ENCODE measurements around the gene MBNL1. TPM values are rescaled to one million over a fixed set of nuclear protein-coding genes. Genes with fewer than 3 reads are reported as not detected.
A peak's percentile ranks its signal among the peaks of the same experiment; 100 is the strongest.

MBNL1 gene
- total RNA-seq, 1 donor: 545 TPM

DNA sequence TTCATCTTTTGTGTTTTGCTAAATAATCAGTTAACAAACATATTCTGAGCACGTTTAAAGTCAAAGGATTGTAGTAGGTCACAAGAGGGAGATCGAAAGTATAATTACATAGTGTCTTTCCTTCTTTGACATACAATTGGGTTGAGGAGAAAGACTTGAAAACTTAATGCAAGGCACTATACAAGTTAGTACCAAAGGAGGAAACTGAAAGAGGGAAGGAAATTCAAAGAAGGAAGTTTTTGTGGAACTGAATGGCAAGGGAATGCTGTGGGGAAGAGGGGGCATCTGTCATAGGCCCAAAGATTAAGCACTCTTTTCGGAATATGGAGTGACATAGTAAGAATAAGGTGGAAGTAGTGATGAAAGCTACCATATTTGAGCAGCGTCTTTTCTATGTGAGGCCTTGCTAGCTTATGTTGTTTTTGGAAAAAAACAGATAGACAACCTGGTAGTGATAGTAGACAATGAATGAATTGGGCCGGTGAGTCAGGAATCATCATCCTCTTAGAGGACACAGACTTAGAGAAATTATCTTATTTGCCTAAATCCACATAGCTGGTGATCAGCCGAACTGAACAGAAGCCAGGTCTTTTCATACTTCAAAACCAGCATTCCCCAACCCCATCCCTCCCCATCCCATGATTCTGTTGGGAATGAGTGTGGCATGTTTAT lies 10.2 kb downstream of the MBNL1 start:
- no peak for DNase-seq (ENCODE audit: insufficient read length, low spot score, missing footprints)

DNA sequence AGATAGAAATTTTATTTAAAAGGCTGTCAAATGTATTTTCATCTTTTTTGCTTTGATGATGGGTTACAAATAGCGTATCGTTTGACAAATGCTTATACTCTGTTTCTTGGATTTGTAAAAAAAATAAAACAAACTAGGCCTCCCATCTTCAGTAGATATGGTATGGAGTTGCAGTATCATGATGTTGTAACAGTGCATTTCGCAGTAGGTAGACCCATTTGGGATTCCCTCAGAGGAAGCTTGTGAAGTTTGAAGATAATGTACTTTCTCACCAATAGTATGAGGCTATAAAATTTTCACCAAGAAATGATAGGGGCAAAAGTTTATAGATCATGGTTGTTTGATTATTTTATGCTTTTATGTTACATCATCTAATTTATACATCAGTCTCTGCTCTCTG lies 10.8 kb downstream of the MBNL1 start:
- no peak for DNase-seq (ENCODE audit: insufficient read length, low spot score, missing footprints)
- Histone ChIP-seq H3K27me3 (ENCODE audit: insufficient read depth, low read length) (no peaks in the 10 kb centered on the region), H3K27ac (ENCODE audit: low read depth, low read length) (peak overlapping the region; percentile 9), H3K4me2 (ENCODE audit: insufficient read depth, low read length) (peak overlapping the region; percentile 21), H3K79me2 (ENCODE audit: insufficient read depth, low read length) (peaks cover 99% of the 10 kb centered on the region), H3K36me3 (ENCODE audit: insufficient read depth, low read length) (no peaks in the 10 kb centered on the region), H2AFZ (ENCODE audit: low read length) (no peak overlapping the region), H4K20me1 (ENCODE audit: insufficient read depth, low read length) (peaks cover 64% of the 10 kb centered on the region), H3K4me1 (ENCODE audit: insufficient read depth, low read length) (peaks cover 47% of the 10 kb centered on the region), H3K9me3 (ENCODE audit: low read depth, low read length) (no peaks in the 10 kb centered on the region), H3K4me3 (ENCODE audit: insufficient read depth, low read length) (no peak overlapping the region)
- TF ChIP-seq, protein P1, sequence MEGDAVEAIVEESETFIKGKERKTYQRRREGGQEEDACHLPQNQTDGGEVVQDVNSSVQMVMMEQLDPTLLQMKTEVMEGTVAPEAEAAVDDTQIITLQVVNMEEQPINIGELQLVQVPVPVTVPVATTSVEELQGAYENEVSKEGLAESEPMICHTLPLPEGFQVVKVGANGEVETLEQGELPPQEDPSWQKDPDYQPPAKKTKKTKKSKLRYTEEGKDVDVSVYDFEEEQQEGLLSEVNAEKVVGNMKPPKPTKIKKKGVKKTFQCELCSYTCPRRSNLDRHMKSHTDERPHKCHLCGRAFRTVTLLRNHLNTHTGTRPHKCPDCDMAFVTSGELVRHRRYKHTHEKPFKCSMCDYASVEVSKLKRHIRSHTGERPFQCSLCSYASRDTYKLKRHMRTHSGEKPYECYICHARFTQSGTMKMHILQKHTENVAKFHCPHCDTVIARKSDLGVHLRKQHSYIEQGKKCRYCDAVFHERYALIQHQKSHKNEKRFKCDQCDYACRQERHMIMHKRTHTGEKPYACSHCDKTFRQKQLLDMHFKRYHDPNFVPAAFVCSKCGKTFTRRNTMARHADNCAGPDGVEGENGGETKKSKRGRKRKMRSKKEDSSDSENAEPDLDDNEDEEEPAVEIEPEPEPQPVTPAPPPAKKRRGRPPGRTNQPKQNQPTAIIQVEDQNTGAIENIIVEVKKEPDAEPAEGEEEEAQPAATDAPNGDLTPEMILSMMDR (IDR thresholded peaks at IDR 0.05; ENCODE audit: extremely low read depth, low read depth, low read length): no peak

More for the DNA sequence above, 10.2 kb downstream of the MBNL1 start:
- Histone ChIP-seq H3K4me1 (ENCODE audit: insufficient read depth, low read length) (peaks cover 47% of the 10 kb centered on the region), H3K36me3 (ENCODE audit: insufficient read depth, low read length) (no peaks in the 10 kb centered on the region), H4K20me1 (ENCODE audit: insufficient read depth, low read length) (peaks cover 62% of the 10 kb centered on the region), H3K79me2 (ENCODE audit: insufficient read depth, low read length) (peaks cover 99% of the 10 kb centered on the region), H3K9me3 (ENCODE audit: low read depth, low read length) (no peaks in the 10 kb centered on the region), H3K27me3 (ENCODE audit: insufficient read depth, low read length) (no peaks in the 10 kb centered on the region), H3K27ac (ENCODE audit: low read depth, low read length) (peak overlapping the region; percentile 9), H2AFZ (ENCODE audit: low read length) (no peak overlapping the region), H3K4me2 (ENCODE audit: insufficient read depth, low read length) (peak overlapping the region; percentile 1), H3K4me3 (ENCODE audit: insufficient read depth, low read length) (no peak overlapping the region)
- TF ChIP-seq, protein P1 (IDR thresholded peaks at IDR 0.05; ENCODE audit: extremely low read depth, low read depth, low read length): no peak

GRCh38 chr3:152280539-152280938 lies 11.8 kb downstream of the MBNL1 start:
- no peaks in the 10 kb centered on the region for H3K27me3 ChIP-seq (ENCODE audit: insufficient read depth, low read length)
- no peak overlapping the region for H3K4me2 ChIP-seq (ENCODE audit: insufficient read depth, low read length)
- H2AFZ ChIP-seq (ENCODE audit: low read length): no peak overlapping the region
- H3K27ac ChIP-seq (ENCODE audit: low read depth, low read length): no peak overlapping the region
- DNase-seq (ENCODE audit: insufficient read length, low spot score, missing footprints): no peak
- no peaks in the 10 kb centered on the region for H3K36me3 ChIP-seq (ENCODE audit: insufficient read depth, low read length)
- peaks cover 99% of the 10 kb centered on the region for H3K79me2 ChIP-seq (ENCODE audit: insufficient read depth, low read length)
- H3K9me3 ChIP-seq (ENCODE audit: low read depth, low read length): no peaks in the 10 kb centered on the region
- peaks cover 47% of the 10 kb centered on the region for H3K4me1 ChIP-seq (ENCODE audit: insufficient read depth, low read length)
- TF ChIP-seq, protein P1 (IDR thresholded peaks at IDR 0.05; ENCODE audit: extremely low read depth, low read depth, low read length): no peak
- H3K4me3 ChIP-seq (ENCODE audit: insufficient read depth, low read length): no peak overlapping the region
- peaks cover 64% of the 10 kb centered on the region for H4K20me1 ChIP-seq (ENCODE audit: insufficient read depth, low read length)

GRCh38 chr3:152281133-152281713 lies 12.5 kb downstream of the MBNL1 start:
- H3K4me1 ChIP-seq (ENCODE audit: insufficient read depth, low read length): peaks cover 46% of the 10 kb centered on the region
- DNase-seq (ENCODE audit: insufficient read length, low spot score, missing footprints): no peak
- TF ChIP-seq, protein P1 (IDR thresholded peaks at IDR 0.05; ENCODE audit: extremely low read depth, low read depth, low read length): no peak
- peaks cover 97% of the 10 kb centered on the region for H3K79me2 ChIP-seq (ENCODE audit: insufficient read depth, low read length)
- H3K36me3 ChIP-seq (ENCODE audit: insufficient read depth, low read length): no peaks in the 10 kb centered on the region
- H3K4me2 ChIP-seq (ENCODE audit: insufficient read depth, low read length): peak overlapping the region; percentile 0
- no peaks in the 10 kb centered on the region for H3K27me3 ChIP-seq (ENCODE audit: insufficient read depth, low read length)
- no peak overlapping the region for H3K4me3 ChIP-seq (ENCODE audit: insufficient read depth, low read length)
- no peak overlapping the region for H2AFZ ChIP-seq (ENCODE audit: low read length)
- peaks cover 63% of the 10 kb centered on the region for H4K20me1 ChIP-seq (ENCODE audit: insufficient read depth, low read length)
- H3K9me3 ChIP-seq (ENCODE audit: low read depth, low read length): no peaks in the 10 kb centered on the region
- no peak overlapping the region for H3K27ac ChIP-seq (ENCODE audit: low read depth, low read length)
